GM12878 (cell line): Measurements from ENCODE around the gene CAPN7. TPM values are rescaled to one million over a fixed set of nuclear protein-coding genes. Genes with fewer than 3 reads are reported as not detected.

ENCODE experiments used
- ATAC-seq: fragments of 200-7000 bp; cut with Tn5 transposase; 3 replicates; pipeline ENCODE4 v1.9.1; 2020; ENCODE audit warnings: mild to moderate bottlenecking, moderate library complexity
- BruUV-seq: library from RNA; stranded (reverse); fragments of 400-500 nt; replicated peaks from 2 replicates; lab custom pipeline; 2021; lab: Mats Ljungman, UMichigan
- CTCF ChIA-PET: fragments of 300-600 bp; sonication (Branson Sonifier 250); formaldehyde crosslinking; extraction: SDS; loops from one replicate; lab custom pipeline; 2021; ENCODE audit warnings: inconsistent platforms; lab: Yijun Ruan, JAX
- POLR2A ChIA-PET: fragments of 350-600 bp; formaldehyde crosslinking; extraction: SDS; loops from one replicate; lab custom pipeline; 2021; ENCODE audit warnings: inconsistent platforms; lab: Charles Lee
- RAD21 ChIA-PET: fragments of 300-600 bp; sonication (Branson Sonifier 250); formaldehyde crosslinking; loops from one replicate; lab custom pipeline; 2023; ENCODE audit warnings: antibody characterized with exemption; ENCODE audit not compliant: unreplicated experiment; lab: Charles Lee
- SMC1A ChIA-PET: fragments of 300-600 bp; sonication (Branson Sonifier 250); formaldehyde crosslinking; loops from one replicate; lab custom pipeline; 2023; ENCODE audit not compliant: unreplicated experiment, uncharacterized antibody; lab: Charles Lee
- DNase-seq: peaks from one replicate; pipeline ENCODE4 v3.0.0-alpha.2; 2011; ENCODE audit warnings: low read depth, low spot score
- FAIRE-seq: peaks from 3 replicates; lab custom pipeline; 2011; peaks lifted over from hg19 to GRCh38; lab: Jason Lieb, UNC
- H2AFZ ChIP-seq: 2 replicates; pipeline ENCODE4 v1.6.0; 2011; ENCODE audit warnings: low read depth, low read length, control low read depth; ENCODE audit not compliant: control insufficient read depth
- H3K27ac ChIP-seq: 2 replicates; pipeline ENCODE4 v1.5.1; 2011; ENCODE audit warnings: control low read depth; ENCODE audit not compliant: control insufficient read depth, insufficient read depth
- H3K27me3 ChIP-seq, 2 experiments: replicated peaks in 1 of 2; 2 replicates each; pipeline versions ENCODE4 v1.6.0 to v1.6.1; 2011; ENCODE audit warnings: low read length in 1 of 2; ENCODE audit not compliant: control insufficient read depth in 2 of 2, insufficient read depth in 2 of 2
- H3K36me3 ChIP-seq, 2 experiments: 2 replicates each; pipeline ENCODE4 v1.5.1; 2011; ENCODE audit warnings: low read length in 1 of 2; ENCODE audit not compliant: control insufficient read depth in 2 of 2, insufficient read depth in 2 of 2
- H3K4me1 ChIP-seq: 2 replicates; pipeline ENCODE4 v1.6.1; 2011; ENCODE audit warnings: mild to moderate bottlenecking, low read length, moderate library complexity, mixed read lengths; ENCODE audit not compliant: control insufficient read depth, insufficient read depth
- H3K4me2 ChIP-seq: 2 replicates; pipeline ENCODE4 v1.6.0; 2011; ENCODE audit warnings: control low read depth; ENCODE audit not compliant: control insufficient read depth, insufficient read depth
- H3K4me3 ChIP-seq: fragments of 200-600 bp; sonication (generic); 2 replicates; pipeline ENCODE4 v1.5.1; 2016
- H3K79me2 ChIP-seq: 2 replicates; pipeline ENCODE4 v1.6.0; 2011; ENCODE audit warnings: low read length; ENCODE audit not compliant: control insufficient read depth, insufficient read depth
- H3K9ac ChIP-seq: 2 replicates; pipeline ENCODE4 v1.8.0; 2011; ENCODE audit warnings: low read length, control low read depth, mixed read lengths; ENCODE audit not compliant: control insufficient read depth, insufficient read depth
- H3K9me3 ChIP-seq: replicated peaks from 3 replicates; pipeline ENCODE4 v1.5.1; 2011; ENCODE audit warnings: mild to moderate bottlenecking, low read length; ENCODE audit not compliant: control insufficient read depth, insufficient read depth
- H4K20me1 ChIP-seq: 2 replicates; pipeline ENCODE4 v1.6.0; 2011; ENCODE audit not compliant: control insufficient read depth, insufficient read depth
- CBX3 ChIP-seq: fragments of 200-600 bp; sonication (generic); IDR thresholded peaks from 2 replicates; pipeline ENCODE4 v1.6.1; 2016; ENCODE audit warnings: low read depth, borderline replicate concordance
- GATAD2B ChIP-seq: fragments of 450-650 bp; conservative IDR thresholded peaks from 2 replicates; pipeline ENCODE4 v1.6.1; 2017; ENCODE audit warnings: low read depth, mild to moderate bottlenecking, moderate library complexity
- IKZF2 ChIP-seq, 2 experiments: fragments of 450-650 bp; IDR thresholded peaks; 2 replicates each; pipeline ENCODE4 v1.6.1; 2017; ENCODE audit warnings: mild to moderate bottlenecking in 2 of 2, moderate library complexity in 2 of 2
- MYB ChIP-seq: fragments of 150-350 bp; IDR thresholded peaks from 2 replicates; pipeline ENCODE4 v1.6.1; 2014; ENCODE audit warnings: mild to moderate bottlenecking, low read depth, low read length, borderline replicate concordance
- MYC ChIP-seq: IDR thresholded peaks from 2 replicates; pipeline ENCODE4 v1.6.1; 2011; ENCODE audit warnings: mild to moderate bottlenecking, low read length, moderate library complexity, inconsistent platforms; ENCODE audit not compliant: insufficient read depth, insufficient replicate concordance, insufficient read length, severe bottlenecking
- NR2C1 ChIP-seq: fragments of 450-650 bp; IDR thresholded peaks from 2 replicates; pipeline ENCODE4 v1.6.1; 2017; ENCODE audit warnings: antibody characterized with exemption, mild to moderate bottlenecking, moderate library complexity
- TAF1 ChIP-seq: IDR thresholded peaks from 2 replicates; pipeline ENCODE4 v1.6.1; 2011; ENCODE audit warnings: mild to moderate bottlenecking, low read depth, low read length, borderline replicate concordance
- YBX1 ChIP-seq: fragments of 450-650 bp; IDR thresholded peaks from 2 replicates; pipeline ENCODE4 v1.6.1; 2016; ENCODE audit warnings: antibody characterized with exemption
- YY1 ChIP-seq: IDR thresholded peaks from 2 replicates; pipeline ENCODE4 v1.6.1; 2011; ENCODE audit warnings: low read depth, mild to moderate bottlenecking, low read length
- ZNF217 ChIP-seq: fragments of 450-650 bp; IDR thresholded peaks from 2 replicates; pipeline ENCODE4 v1.6.1; 2017; ENCODE audit warnings: antibody characterized with exemption, mild to moderate bottlenecking
- WGBS: methylation state at CpG from one replicate; pipeline ENCODE4 v1.1.6; 2016; ENCODE audit warnings: low lambda C conversion rate; ENCODE audit not compliant: insufficient replicate concordance, insufficient coverage; ENCODE audit errors: missing lambda C conversion rate; 5-methylcytosine and 5-hydroxymethylcytosine counted together
- in situ Hi-C: fragments of 300-500 bp; cut with MboI; formaldehyde crosslinking; loops from 9 replicates; pipeline ENCODE4 v1.14.3; 2018; ENCODE audit warnings: mixed read lengths
- intact Hi-C: fragments of 100-400 bp; cut with micrococcal nuclease; formaldehyde crosslinking; loops from one replicate; pipeline ENCODE4 v1.14.2; 2022; ENCODE audit not compliant: unreplicated experiment
- polyA plus RNA-seq, 11 experiments: library from polyadenylated mRNA; depleted of rRNA in 4 of 11; unstranded in 6 of 11; stranded (reverse) in 5 of 11; fragments of >200 nt; fragmentation: Nextera tagmentation in 4 of 11; fragmentation: Illumina TruSeq in 1 of 11; extraction: Ambion mirVana in 4 of 11; extraction: Trizol in 1 of 11; gene quantifications; 1 replicate in 1 of 11; 2 replicates in 10 of 11; pipeline versions ENCODE4 v1.2.1 to v1.2.3, GENCODE V29; 2011 to 2016; ENCODE audit warnings: inconsistent platforms in 2 of 11, missing spikeins in 2 of 11, low read depth in 1 of 11
- total RNA-seq, 4 experiments: library from RNA; depleted of rRNA in 3 of 4; stranded (reverse); fragments of >200 nt in 3 of 4; fragmentation: Illumina TruSeq in 1 of 4; extraction: Trizol in 1 of 4; gene quantifications; 2 replicates each; pipeline versions ENCODE4 v1.2.1 to v1.2.3, GENCODE V29; 2013 to 2021

The CAPN7 gene
- total and polyA plus RNA-seq, 10 of the 15 experiments (the other 5 are each of a cell fraction or from before 2014, with no cell fraction given), result 5.3 to 27.0 (median 18.2) TPM

DNA sequence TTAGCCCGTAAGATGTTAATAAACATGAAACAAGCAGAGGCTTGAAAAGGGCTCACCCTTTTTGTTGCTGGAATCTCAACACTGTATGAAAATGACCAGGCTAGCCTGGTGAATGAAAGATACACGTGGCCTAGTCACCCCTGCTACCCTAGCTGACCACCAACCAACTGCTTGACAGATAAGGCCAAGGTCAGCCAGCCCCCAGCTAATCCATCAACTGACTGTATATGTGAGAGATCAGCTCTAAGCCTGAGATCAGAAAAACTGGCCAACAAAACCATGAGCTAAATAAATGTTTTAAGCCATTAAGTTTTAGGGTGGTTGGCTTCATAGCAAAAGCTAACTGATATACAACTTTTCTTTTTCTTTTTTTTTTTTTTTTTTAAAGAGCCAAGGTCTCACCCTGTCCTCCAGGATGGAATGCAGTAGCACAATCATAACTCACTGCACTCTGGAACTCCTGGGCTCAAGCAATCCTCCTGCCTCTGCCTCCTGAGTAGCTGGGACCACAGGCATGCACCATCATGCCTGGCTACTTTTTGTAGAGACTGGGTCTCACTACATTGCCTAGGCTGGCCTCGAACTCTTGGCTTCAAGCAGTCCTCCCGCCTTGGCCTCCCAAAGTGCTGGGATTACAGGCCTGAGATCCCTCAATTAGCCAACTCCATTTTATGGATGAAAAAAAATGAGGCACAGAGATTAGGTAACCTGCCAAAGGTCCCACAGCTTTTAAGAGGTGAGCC, 91.7 kb downstream of the CAPN7 start:
- no peaks in the 10 kb centered on the region for H3K79me2 ChIP-seq
- H3K9ac ChIP-seq, result no peak overlapping the region
- H3K9me3 ChIP-seq, result no peaks in the 10 kb centered on the region
- RAD21 ChIA-PET, result interaction anchor here (1.1 kb wide), 1 partner anchor 30 kb away, joined by 4 read pairs; no protein-coding TSS in a partner anchor
- H4K20me1 ChIP-seq, result no peaks in the 10 kb centered on the region; the same call in 1 of the 2 replicates
- no peak overlapping the region for H3K4me3 ChIP-seq
- in situ Hi-C loops, result no loop called here
- intact Hi-C loops, result no loop called here
- peaks cover 4% of the 10 kb centered on the region for H3K4me1 ChIP-seq
- DNase-seq (no peak), ATAC-seq (no peak), FAIRE-seq (no peak)
- BruUV-seq, result no TSS peak
- no peak overlapping the region for H2AFZ ChIP-seq
- H3K27me3 ChIP-seq, result no peaks in the 10 kb centered on the region
- H3K27ac ChIP-seq, result no peak overlapping the region
- TF ChIP-seq CBX3 (no peak), IKZF2 (IDR thresholded peaks at IDR 0.05) (no peak), GATAD2B (no peak), YBX1 (no peak), NR2C1 (no peak), TAF1 (no peak), MYB (no peak), MYC (no peak), ZNF217 (no peak), YY1 (no peak)
- no peak overlapping the region for H3K4me2 ChIP-seq
- POLR2A ChIA-PET, result interaction anchor here (0.5 to 0.6 kb wide), 2 partner anchors 30 to 50 kb away, joined by 3 read pairs; no protein-coding TSS in a partner anchor
- SMC1A ChIA-PET, result interaction anchor here (0.6 to 1.0 kb wide), 3 partner anchors 12 to 1133 kb away, joined by 3 to 4 read pairs (median 3); no protein-coding TSS in a partner anchor
- WGBS, result 61% methylated on average over 4 of the region's 4 CpGs
- peaks cover 7 to 32% of the 10 kb centered on the region in 2 experiments; a peak in 3 of 4 replicates for H3K36me3 ChIP-seq
- CTCF ChIA-PET, result interaction anchor here (0.6 to 2.1 kb wide), 6 partner anchors 11 to 178 kb away, joined by 3 to 6 read pairs (median 4); no protein-coding TSS in a partner anchor
